Coronary artery (tissue), 2 donors: ENCODE measurements around the gene CFAP410.

Source experiments
- DNase-seq: peaks from one replicate; pipeline ENCODE4 v3.0.0-alpha.2; 2017; ENCODE audit warnings: low spot score
- H3K27ac ChIP-seq, 2 donors: fragments of 200-600 bp; sonication (generic); one replicate each; pipeline ENCODE4 v1.5.1; 2016 to 2019
- H3K4me3 ChIP-seq: fragments of 200-600 bp; sonication (generic); 2 replicates; pipeline ENCODE4 v1.5.1; 2016; ENCODE audit warnings: mild to moderate bottlenecking, moderate library complexity
- CTCF ChIP-seq: fragments of 200-600 bp; sonication (generic); IDR thresholded peaks from one replicate; pipeline ENCODE4 v1.5.1; 2019; ENCODE audit warnings: antibody characterized with exemption

Gene CFAP410

GRCh38 chr21:44354775-44355771, 15.9 kb upstream of the CFAP410 start:
- no peak for DNase-seq
- Histone ChIP-seq H3K4me3 (peak overlapping the region; percentile 7), H3K27ac (peak overlapping the region in 1 of 2 donors; percentile 72)
- TF ChIP-seq CTCF, result no peak

GRCh38 chr21:44354001-44354405, 14.8 kb upstream of the CFAP410 start:
- Histone ChIP-seq H3K4me3 (peak overlapping the region; percentile 38), H3K27ac (peak overlapping the region in 1 of 2 donors; percentile 72)
- TF ChIP-seq CTCF, result no peak
- DNase-seq, result peak; percentile 71

- no peak for DNase-seq
- no peak for TF ChIP-seq CTCF
- Histone ChIP-seq H3K27ac (peak within 1 kb of the TSS in 1 of 2 donors; percentile 72), H3K4me3 (peak within 1 kb of the TSS; percentile 38)
Observed at GRCh38 chr21:44353191-44353970, 14.2 kb upstream of the CFAP410 start, which contains the start of gene TRPM2. TSS of gene TRPM2 (plus strand) at chr21:44353621. CDS start at chr21:44353701, 80 bp downstream.

- peak overlapping the region in 1 of 2 donors; percentile 70 for H3K27ac ChIP-seq
- no peak for TF ChIP-seq CTCF
- no peak overlapping the region for H3K4me3 ChIP-seq
- DNase-seq, result no peak
Observed at GRCh38 chr21:44352253-44352860, 13.2 kb upstream of the CFAP410 start.

GRCh38 chr21:44351535-44352252, 12.5 kb upstream of the CFAP410 start:
- no peak overlapping the region for H3K4me3 ChIP-seq
- no peak for DNase-seq
- TF ChIP-seq CTCF, result no peak
- H3K27ac ChIP-seq, result peak overlapping the region in 1 of 2 donors; percentile 70

GRCh38 chr21:44350773-44351481, 11.7 kb upstream of the CFAP410 start:
- Histone ChIP-seq H3K4me3 (peak overlapping the region; percentile 60), H3K27ac (no peak overlapping the region)
- TF ChIP-seq CTCF, result no peak
- no peak for DNase-seq
